ENCODE measurements around the gene TTC3.

TTC3 gene

GRCh38 chr21:37168666-37169065 lies 95.6 kb downstream of the TTC3 start:
- no peak for TF ChIP-seq CTCF (conservative IDR thresholded peaks at IDR 0.05)

DNA sequence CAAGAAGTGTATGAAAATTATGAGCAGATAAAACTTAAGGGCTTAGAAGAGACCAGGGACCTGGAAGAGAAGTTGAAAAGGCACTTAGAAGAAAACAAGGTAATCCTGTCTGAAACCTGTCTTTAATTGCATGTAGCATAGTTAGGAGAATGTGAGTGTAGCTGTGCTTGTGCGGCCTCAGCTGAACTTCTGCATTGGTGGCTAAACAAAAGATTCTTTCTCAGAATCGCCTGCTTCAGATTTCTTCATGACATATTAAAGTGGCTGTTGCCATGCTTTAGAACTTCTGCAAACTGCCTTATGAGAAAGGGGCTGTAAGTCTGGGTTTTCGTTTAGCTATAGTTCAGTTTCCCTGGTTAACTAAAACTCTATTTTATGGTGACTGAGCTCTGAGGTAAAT lies 99.6 kb downstream of the TTC3 start:
- H3K27ac ChIP-seq: no peak overlapping the region
- TF ChIP-seq CTCF (conservative IDR thresholded peaks at IDR 0.05): no peak

More at GRCh38 chr21:37168666-37169065, 95.6 kb downstream of the TTC3 start:
- H3K27ac ChIP-seq: no peak overlapping the region

DNA sequence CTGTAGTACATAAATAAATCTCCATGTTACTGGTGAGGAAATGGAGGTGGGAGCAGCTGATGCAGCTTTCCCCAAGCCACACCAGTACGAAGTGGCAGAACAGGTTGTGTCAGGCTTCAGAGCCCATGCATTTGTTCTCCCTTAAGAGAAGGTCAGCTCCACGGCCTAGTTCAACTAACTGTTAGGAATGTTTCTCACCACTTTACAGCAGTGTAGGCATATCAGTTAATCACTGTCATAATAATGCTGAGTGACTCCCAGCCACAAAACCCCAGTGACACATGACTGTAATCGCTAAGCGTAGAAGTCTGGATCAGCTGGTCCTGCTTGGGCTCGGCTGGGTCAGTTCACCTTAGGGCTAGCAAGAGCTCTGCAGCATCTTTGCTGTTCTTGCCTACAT lies 103.7 kb downstream of the TTC3 start:
- H3K27ac ChIP-seq: no peak overlapping the region
- no peak for TF ChIP-seq CTCF (conservative IDR thresholded peaks at IDR 0.05)

GRCh38 chr21:37181059-37181458 lies 108.0 kb downstream of the TTC3 start:
- peak overlapping the region; percentile 30 for H3K27ac ChIP-seq
- TF ChIP-seq CTCF (conservative IDR thresholded peaks at IDR 0.05): no peak

GRCh38 chr21:37182222-37182621 lies 109.2 kb downstream of the TTC3 start:
- no peak for TF ChIP-seq CTCF (conservative IDR thresholded peaks at IDR 0.05)
- H3K27ac ChIP-seq: peak overlapping the region; percentile 30

DNA sequence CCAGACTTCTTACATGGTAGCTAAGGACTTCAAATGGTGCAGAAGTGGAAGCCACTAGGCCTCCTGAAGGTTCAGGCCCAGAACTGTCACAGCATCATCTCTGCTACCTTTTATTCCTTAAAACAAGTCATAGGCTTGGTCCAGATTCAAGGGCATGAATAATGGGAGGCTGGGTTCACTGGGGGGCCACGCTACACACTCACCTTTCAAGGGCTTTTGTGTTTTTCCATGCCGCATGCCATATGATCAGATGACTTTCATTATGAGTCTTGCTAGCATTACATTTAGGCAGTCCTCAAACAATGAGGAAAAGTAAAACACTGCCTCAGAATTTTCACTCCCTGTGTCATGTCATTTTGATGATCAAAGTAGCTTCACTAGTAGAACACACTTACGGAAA lies 110.7 kb downstream of the TTC3 start:
- no peak for TF ChIP-seq CTCF (conservative IDR thresholded peaks at IDR 0.05)
- peak overlapping the region; percentile 36; the same call in 1 of the 2 replicates for H3K27ac ChIP-seq

DNA sequence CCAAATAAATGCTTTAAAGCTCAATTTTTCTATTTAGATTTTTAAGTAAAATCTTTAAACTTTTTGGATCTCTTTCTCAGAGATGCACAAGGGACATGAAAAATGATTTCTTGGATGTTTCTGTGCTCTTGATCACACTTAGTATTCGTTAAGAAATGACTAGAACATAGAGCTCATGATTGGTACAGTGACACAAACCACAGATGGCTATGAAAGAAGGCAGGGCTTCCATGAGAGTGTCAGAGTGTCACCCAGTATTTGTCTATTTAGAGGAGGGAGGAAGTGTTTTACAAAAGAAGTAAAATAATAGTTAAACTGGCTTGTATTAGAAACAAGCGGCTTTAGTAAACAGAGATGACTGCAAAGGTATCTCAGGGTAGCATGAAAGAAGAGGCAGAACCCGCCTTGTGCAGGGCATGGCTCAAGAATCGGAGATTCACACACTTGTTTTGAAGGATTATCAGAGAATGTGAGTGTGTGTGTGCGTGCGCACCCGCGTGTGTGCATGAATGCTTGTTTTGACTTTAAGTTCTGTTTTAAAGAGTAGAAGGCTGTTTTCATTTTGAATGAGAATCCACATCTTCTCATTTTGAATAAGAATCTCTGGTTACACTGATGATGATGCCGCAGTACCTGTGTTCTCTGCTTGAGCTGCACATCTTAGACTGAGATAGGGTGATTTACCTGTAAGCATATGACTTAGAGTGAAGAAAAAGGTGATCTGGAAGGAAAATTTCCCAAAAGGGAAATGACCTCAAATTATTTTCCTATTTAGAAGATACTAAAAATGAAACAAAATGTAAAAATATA lies 111.9 kb downstream of the TTC3 start:
- TF ChIP-seq CTCF (conservative IDR thresholded peaks at IDR 0.05): no peak
- H3K27ac ChIP-seq: peak overlapping the region; percentile 36
